A673 (cell line): ENCODE measurements around the gene ATP10A.

Experiments
- EZH2 ChIP-seq: fragments of 200-600 bp; sonication (generic); IDR thresholded peaks from 2 replicates; pipeline ENCODE4 v1.6.1; 2017; ENCODE audit warnings: borderline replicate concordance, low read depth, mild to moderate bottlenecking, mixed read lengths, antibody characterized with exemption, low read length; ENCODE audit not compliant: poor library complexity, severe bottlenecking
- TF ChIP-seq, protein P1 (sequence below): fragments of 300-800, 200-600 bp; sonication (generic); conservative IDR thresholded peaks from 2 replicates; pipeline ENCODE4 v1.5.1; 2017; ENCODE audit warnings: low read depth, mild to moderate bottlenecking, antibody characterized with exemption, low read length, moderate library complexity, mixed read lengths

DNA sequence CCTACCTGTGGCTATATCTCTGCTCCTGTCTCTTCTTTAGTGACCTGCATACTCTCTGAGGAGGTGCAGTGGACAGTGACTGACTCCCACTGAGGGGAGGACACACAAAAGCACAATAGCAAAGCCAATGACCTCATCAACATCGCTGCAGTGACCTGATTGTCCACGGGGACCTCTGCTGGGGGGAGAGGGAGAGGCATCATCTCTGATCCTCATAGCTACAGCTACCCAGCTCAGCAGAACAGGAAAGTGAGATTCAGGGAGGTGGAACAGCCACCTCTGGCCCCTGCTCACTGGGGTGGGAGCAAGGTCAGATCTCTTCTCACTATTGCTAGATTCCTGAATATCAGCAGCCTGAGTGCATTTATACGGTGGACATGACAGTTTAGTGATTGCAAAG lies 179.2 kb downstream of the ATP10A start:
- TF ChIP-seq, protein P1, sequence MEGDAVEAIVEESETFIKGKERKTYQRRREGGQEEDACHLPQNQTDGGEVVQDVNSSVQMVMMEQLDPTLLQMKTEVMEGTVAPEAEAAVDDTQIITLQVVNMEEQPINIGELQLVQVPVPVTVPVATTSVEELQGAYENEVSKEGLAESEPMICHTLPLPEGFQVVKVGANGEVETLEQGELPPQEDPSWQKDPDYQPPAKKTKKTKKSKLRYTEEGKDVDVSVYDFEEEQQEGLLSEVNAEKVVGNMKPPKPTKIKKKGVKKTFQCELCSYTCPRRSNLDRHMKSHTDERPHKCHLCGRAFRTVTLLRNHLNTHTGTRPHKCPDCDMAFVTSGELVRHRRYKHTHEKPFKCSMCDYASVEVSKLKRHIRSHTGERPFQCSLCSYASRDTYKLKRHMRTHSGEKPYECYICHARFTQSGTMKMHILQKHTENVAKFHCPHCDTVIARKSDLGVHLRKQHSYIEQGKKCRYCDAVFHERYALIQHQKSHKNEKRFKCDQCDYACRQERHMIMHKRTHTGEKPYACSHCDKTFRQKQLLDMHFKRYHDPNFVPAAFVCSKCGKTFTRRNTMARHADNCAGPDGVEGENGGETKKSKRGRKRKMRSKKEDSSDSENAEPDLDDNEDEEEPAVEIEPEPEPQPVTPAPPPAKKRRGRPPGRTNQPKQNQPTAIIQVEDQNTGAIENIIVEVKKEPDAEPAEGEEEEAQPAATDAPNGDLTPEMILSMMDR, result no peak
- no peak for TF ChIP-seq EZH2
